Kidney epithelial cell (primary cell): Measurements from ENCODE around the gene TGM6. TPM values are rescaled to one million over a fixed set of nuclear protein-coding genes. Genes with fewer than 3 reads are reported as not detected.

Experiments
- DNase-seq: peaks from one replicate; pipeline ENCODE4 v3.0.0-alpha.2; 2010; ENCODE audit warnings: low read depth
- H3K27me3 ChIP-seq: 2 replicates; pipeline ENCODE4 v1.6.0; 2011; ENCODE audit warnings: low read length; ENCODE audit not compliant: control insufficient read depth, insufficient read depth
- H3K36me3 ChIP-seq: 2 replicates; pipeline ENCODE4 v1.5.1; 2011; ENCODE audit warnings: low read length; ENCODE audit not compliant: control insufficient read depth, insufficient read depth
- H3K4me3 ChIP-seq: 2 replicates; pipeline ENCODE4 v1.5.1; 2011; ENCODE audit warnings: low read depth, mild to moderate bottlenecking, control low read depth, low read length
- total RNA-seq: library from RNA; depleted of rRNA; stranded (reverse); fragments of >200 nt; gene quantifications from 2 replicates; pipeline ENCODE4 v1.2.3, GENCODE V29; 2015
- TF ChIP-seq, protein P1 (sequence below): IDR thresholded peaks from 2 replicates; pipeline ENCODE4 v1.5.1; 2011; ENCODE audit warnings: mild to moderate bottlenecking, moderate library complexity, low read length, control low read depth, inconsistent platforms; ENCODE audit not compliant: insufficient read depth, poor library complexity, severe bottlenecking

The TGM6 gene
- total RNA-seq, 1 donor from 2014 or later: not detected

DNA sequence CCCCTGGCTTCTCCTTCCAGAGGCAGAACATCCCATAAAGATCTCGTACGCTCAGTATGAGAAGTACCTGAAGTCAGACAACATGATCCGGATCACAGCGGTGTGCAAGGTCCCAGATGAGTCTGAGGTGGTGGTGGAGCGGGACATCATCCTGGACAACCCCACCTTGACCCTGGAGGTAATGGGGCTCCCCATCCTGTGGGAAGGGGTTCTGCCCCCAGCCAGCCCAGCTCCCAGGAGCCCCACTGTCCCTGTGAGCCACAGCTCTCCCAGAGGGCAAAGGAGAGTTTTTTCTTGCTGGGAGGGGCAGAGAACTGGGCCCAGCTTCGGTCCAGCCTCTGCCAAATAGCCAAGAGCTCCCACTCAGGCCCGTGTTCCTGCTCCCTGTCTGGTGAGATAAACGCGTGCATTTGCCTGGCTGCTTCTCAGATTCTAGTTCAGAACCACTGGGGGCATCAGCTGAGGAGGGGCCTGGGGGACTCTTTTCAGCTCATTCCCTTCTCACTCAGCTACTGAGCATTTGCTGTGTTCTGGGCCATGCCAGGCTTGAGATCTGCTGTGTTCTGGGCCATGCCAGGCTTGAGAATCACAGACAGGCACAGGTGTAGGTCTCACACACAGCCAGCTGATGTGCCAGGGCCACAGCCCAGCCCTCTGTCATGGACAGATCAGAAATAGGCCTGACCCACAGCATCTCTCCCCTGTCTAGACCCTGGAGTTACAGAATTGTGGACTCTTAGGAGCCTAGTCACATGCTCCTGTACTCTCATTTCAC lies 45.4 kb upstream of the TGM6 start:
- H3K4me3 ChIP-seq: no peak overlapping the region
- TF ChIP-seq, protein P1, sequence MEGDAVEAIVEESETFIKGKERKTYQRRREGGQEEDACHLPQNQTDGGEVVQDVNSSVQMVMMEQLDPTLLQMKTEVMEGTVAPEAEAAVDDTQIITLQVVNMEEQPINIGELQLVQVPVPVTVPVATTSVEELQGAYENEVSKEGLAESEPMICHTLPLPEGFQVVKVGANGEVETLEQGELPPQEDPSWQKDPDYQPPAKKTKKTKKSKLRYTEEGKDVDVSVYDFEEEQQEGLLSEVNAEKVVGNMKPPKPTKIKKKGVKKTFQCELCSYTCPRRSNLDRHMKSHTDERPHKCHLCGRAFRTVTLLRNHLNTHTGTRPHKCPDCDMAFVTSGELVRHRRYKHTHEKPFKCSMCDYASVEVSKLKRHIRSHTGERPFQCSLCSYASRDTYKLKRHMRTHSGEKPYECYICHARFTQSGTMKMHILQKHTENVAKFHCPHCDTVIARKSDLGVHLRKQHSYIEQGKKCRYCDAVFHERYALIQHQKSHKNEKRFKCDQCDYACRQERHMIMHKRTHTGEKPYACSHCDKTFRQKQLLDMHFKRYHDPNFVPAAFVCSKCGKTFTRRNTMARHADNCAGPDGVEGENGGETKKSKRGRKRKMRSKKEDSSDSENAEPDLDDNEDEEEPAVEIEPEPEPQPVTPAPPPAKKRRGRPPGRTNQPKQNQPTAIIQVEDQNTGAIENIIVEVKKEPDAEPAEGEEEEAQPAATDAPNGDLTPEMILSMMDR: no peak
- no peak for DNase-seq
- H3K27me3 ChIP-seq: no peaks in the 10 kb centered on the region
- no peaks in the 10 kb centered on the region for H3K36me3 ChIP-seq

DNA sequence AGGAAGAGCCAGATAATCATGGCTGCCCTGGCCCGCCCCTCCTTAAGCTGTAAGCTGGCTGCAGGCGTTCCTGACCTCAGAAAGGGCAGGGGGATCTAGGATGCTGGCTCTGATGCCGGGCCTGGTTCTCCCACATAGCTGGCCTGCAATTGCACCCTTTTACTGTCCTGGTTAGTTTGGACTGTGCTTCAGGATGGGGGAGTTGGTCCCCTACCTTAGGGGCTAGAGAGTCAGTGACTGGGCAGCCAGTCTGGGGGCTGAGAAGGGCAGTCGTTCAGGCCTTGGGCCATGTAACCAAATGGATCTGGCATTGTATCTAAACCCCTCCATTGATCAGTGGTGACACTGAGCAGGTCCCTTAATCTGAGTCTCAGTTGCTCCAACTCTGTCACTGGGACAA lies 44.2 kb upstream of the TGM6 start:
- no peak for DNase-seq
- TF ChIP-seq, protein P1: no peak
- Histone ChIP-seq H3K4me3 (no peak overlapping the region), H3K27me3 (no peaks in the 10 kb centered on the region), H3K36me3 (no peaks in the 10 kb centered on the region)

DNA sequence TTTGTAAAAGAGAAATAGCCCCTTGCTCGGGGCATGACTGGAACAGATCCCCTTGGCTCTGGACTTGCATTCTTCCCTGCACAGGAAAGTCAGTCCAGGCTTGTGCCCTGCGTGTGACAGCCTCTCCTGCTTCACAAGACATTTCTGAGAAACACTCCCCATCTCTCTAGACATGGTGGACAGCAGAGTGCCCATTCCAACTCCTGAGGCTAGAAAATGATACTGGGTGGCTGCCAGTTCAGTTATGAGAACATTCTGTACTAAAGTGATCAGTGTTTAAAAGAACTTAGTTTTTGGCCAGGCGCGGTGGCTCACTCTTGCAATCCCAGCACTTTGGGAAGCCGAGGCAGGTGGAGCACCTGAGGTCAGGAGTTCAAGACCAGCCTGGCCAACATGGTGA lies 43.6 kb upstream of the TGM6 start:
- DNase-seq: no peak
- TF ChIP-seq, protein P1: no peak
- no peaks in the 10 kb centered on the region for H3K36me3 ChIP-seq
- no peak overlapping the region for H3K4me3 ChIP-seq
- no peaks in the 10 kb centered on the region for H3K27me3 ChIP-seq

DNA sequence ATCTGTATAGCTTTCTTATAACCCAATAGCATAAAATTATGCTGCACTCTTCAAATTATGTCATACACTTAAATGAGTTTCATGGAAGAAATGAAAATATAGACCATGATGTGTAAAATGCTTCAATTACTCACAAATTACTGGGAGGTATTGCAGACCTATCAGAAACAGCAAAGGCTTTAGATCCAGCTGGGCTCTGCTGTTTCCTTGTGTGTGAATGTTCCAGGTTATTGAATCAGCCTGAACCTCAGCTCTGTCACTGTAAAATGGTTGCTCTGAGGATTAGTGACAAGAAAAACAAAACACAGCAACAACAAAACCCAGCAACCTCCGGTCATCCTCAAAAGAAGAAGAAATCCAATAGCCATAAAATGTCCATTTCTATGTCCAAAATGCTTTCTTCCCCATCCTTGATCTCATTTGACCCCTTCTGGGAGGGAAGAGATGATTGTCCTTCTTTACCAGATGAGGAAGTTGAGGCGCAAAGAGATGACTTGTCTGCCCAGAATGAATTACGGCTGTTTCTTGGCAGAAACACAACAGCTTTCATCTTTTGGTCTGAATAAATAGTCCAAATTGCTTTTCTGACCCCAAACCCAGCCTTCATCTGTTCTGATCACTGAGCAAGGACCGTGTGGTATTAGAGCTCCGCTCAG lies 42.2 kb upstream of the TGM6 start:
- TF ChIP-seq, protein P1: no peak
- no peaks in the 10 kb centered on the region for H3K27me3 ChIP-seq
- no peak overlapping the region for H3K4me3 ChIP-seq
- H3K36me3 ChIP-seq: no peaks in the 10 kb centered on the region
- DNase-seq: no peak

DNA sequence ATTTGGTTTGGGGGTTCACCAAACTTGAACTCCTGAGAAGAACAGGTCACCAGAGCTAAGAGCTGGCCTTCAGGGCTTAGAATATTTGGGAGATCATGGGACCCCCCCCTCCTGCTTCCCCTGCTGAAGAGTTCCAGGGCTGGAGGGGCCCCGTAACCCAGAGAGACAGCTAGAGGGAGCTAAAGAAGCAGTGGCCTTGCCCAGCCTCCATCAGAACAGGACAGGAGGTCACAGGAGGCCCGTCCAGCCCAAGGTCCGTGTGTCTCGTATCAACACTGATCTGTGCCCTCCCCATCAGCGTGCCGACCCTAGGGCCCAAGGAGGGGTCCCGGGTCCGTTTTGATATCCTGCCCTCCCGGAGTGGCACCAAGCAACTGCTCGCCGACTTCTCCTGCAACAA lies 40.6 kb upstream of the TGM6 start:
- no peaks in the 10 kb centered on the region for H3K27me3 ChIP-seq
- H3K4me3 ChIP-seq: no peak overlapping the region
- H3K36me3 ChIP-seq: no peaks in the 10 kb centered on the region
- DNase-seq: no peak
- TF ChIP-seq, protein P1: no peak
